ACC112 (cell line): ENCODE data around the gene PHLPP1.

Source experiments
- H2AFZ ChIP-seq: fragments of 200-600 bp; sonication (generic); one replicate; pipeline ENCODE4 v1.6.0; 2017; ENCODE audit warnings: antibody characterized with exemption, low read length; ENCODE audit not compliant: unreplicated experiment
- H3K27ac ChIP-seq: fragments of 200-600 bp; sonication (generic); 2 replicates; pipeline ENCODE4 v1.5.1; 2014; ENCODE audit warnings: low read depth, mild to moderate bottlenecking, antibody characterized with exemption, low read length, moderate library complexity
- H3K27me3 ChIP-seq: fragments of 200-600 bp; sonication (generic); 2 replicates; pipeline ENCODE4 v1.6.1; 2014; ENCODE audit warnings: mild to moderate bottlenecking, antibody characterized with exemption, low read length, moderate library complexity, mixed read lengths; ENCODE audit not compliant: insufficient read depth
- H3K36me3 ChIP-seq: fragments of 200-600 bp; sonication (generic); 2 replicates; pipeline ENCODE4 v1.6.1; 2016; ENCODE audit warnings: mild to moderate bottlenecking, antibody characterized with exemption, low read length, moderate library complexity, mixed read lengths; ENCODE audit not compliant: insufficient read depth
- H3K4me1 ChIP-seq: fragments of 200-600 bp; sonication (generic); one replicate; pipeline ENCODE4 v1.6.1; 2016; ENCODE audit warnings: low read length, mixed read lengths; ENCODE audit not compliant: insufficient read depth, unreplicated experiment, control insufficient read depth
- H3K4me3 ChIP-seq: fragments of 200-600 bp; sonication (generic); 2 replicates; pipeline ENCODE4 v1.5.1; 2014; ENCODE audit warnings: mild to moderate bottlenecking, low read depth, low read length
- H3K79me2 ChIP-seq: fragments of 200-600 bp; sonication (generic); one replicate; pipeline ENCODE4 v1.6.0; 2016; ENCODE audit warnings: low read length; ENCODE audit not compliant: control insufficient read depth, unreplicated experiment, insufficient read depth

The PHLPP1 gene

GRCh38 chr18:62832282-62832681, 116.9 kb downstream of the PHLPP1 start:
- no peaks in the 10 kb centered on the region for H3K79me2 ChIP-seq
- no peaks in the 10 kb centered on the region for H3K36me3 ChIP-seq
- no peak overlapping the region for H3K27ac ChIP-seq
- no peaks in the 10 kb centered on the region for H3K4me1 ChIP-seq
- H2AFZ ChIP-seq = no peak overlapping the region
- no peak overlapping the region for H3K4me3 ChIP-seq
- no peaks in the 10 kb centered on the region for H3K27me3 ChIP-seq

GRCh38 chr18:62833494-62833893, 118.2 kb downstream of the PHLPP1 start:
- no peak overlapping the region for H3K4me3 ChIP-seq
- no peaks in the 10 kb centered on the region for H3K4me1 ChIP-seq
- no peaks in the 10 kb centered on the region for H3K36me3 ChIP-seq
- no peaks in the 10 kb centered on the region for H3K27me3 ChIP-seq
- no peak overlapping the region for H2AFZ ChIP-seq
- no peak overlapping the region for H3K27ac ChIP-seq
- no peaks in the 10 kb centered on the region for H3K79me2 ChIP-seq

GRCh38 chr18:62834715-62835114, 119.4 kb downstream of the PHLPP1 start:
- no peaks in the 10 kb centered on the region for H3K36me3 ChIP-seq
- no peak overlapping the region for H2AFZ ChIP-seq
- no peak overlapping the region for H3K27ac ChIP-seq
- H3K79me2 ChIP-seq = no peaks in the 10 kb centered on the region
- no peak overlapping the region for H3K4me3 ChIP-seq
- H3K27me3 ChIP-seq = no peaks in the 10 kb centered on the region
- peaks cover under 1% of the 10 kb centered on the region for H3K4me1 ChIP-seq

GRCh38 chr18:62837011-62837410, 121.7 kb downstream of the PHLPP1 start:
- H3K79me2 ChIP-seq = no peaks in the 10 kb centered on the region
- H3K4me1 ChIP-seq = peaks cover 10% of the 10 kb centered on the region
- no peak overlapping the region for H3K4me3 ChIP-seq
- no peaks in the 10 kb centered on the region for H3K36me3 ChIP-seq
- H3K27me3 ChIP-seq = no peaks in the 10 kb centered on the region
- no peak overlapping the region for H2AFZ ChIP-seq
- H3K27ac ChIP-seq = no peak overlapping the region

- no peak overlapping the region for H3K4me3 ChIP-seq
- H3K27ac ChIP-seq = no peak overlapping the region
- H3K36me3 ChIP-seq = no peaks in the 10 kb centered on the region
- H3K27me3 ChIP-seq = no peaks in the 10 kb centered on the region
- no peaks in the 10 kb centered on the region for H3K79me2 ChIP-seq
- peaks cover 10% of the 10 kb centered on the region for H3K4me1 ChIP-seq
- H2AFZ ChIP-seq = no peak overlapping the region
Observed at GRCh38 chr18:62838475-62839098, 123.2 kb downstream of the PHLPP1 start.

- peak overlapping the region; percentile 9; the same call in 1 of the 2 replicates for H3K27ac ChIP-seq
- H3K4me3 ChIP-seq = no peak overlapping the region
Observed at GRCh38 chr18:62839874-62840713, 124.8 kb downstream of the PHLPP1 start.

GRCh38 chr18:62841405-62841804, 126.1 kb downstream of the PHLPP1 start:
- H3K36me3 ChIP-seq = no peaks in the 10 kb centered on the region

More at GRCh38 chr18:62839874-62840713, 124.8 kb downstream of the PHLPP1 start:
- H3K4me1 ChIP-seq = peaks cover 10% of the 10 kb centered on the region
- no peaks in the 10 kb centered on the region for H3K36me3 ChIP-seq
- H3K79me2 ChIP-seq = no peaks in the 10 kb centered on the region
- no peaks in the 10 kb centered on the region for H3K27me3 ChIP-seq
- no peak overlapping the region for H2AFZ ChIP-seq

GRCh38 chr18:62842898-62843297, 127.6 kb downstream of the PHLPP1 start:
- H3K4me1 ChIP-seq = peaks cover 10% of the 10 kb centered on the region
- no peaks in the 10 kb centered on the region for H3K27me3 ChIP-seq
- H3K36me3 ChIP-seq = no peaks in the 10 kb centered on the region
- H3K4me3 ChIP-seq = no peak overlapping the region
- H3K79me2 ChIP-seq = no peaks in the 10 kb centered on the region
- no peak overlapping the region for H3K27ac ChIP-seq
- H2AFZ ChIP-seq = no peak overlapping the region

More at GRCh38 chr18:62841405-62841804, 126.1 kb downstream of the PHLPP1 start:
- Histone ChIP-seq H2AFZ (no peak overlapping the region), H3K27me3 (no peaks in the 10 kb centered on the region), H3K4me1 (peaks cover 10% of the 10 kb centered on the region), H3K27ac (no peak overlapping the region), H3K79me2 (no peaks in the 10 kb centered on the region), H3K4me3 (no peak overlapping the region)

- peaks cover 6% of the 10 kb centered on the region for H3K4me1 ChIP-seq
- no peaks in the 10 kb centered on the region for H3K27me3 ChIP-seq
- H3K79me2 ChIP-seq = no peaks in the 10 kb centered on the region
- no peak overlapping the region for H3K27ac ChIP-seq
- H2AFZ ChIP-seq = no peak overlapping the region
- no peaks in the 10 kb centered on the region for H3K36me3 ChIP-seq
- no peak overlapping the region for H3K4me3 ChIP-seq
Observed at GRCh38 chr18:62844850-62845643, 129.7 kb downstream of the PHLPP1 start.

GRCh38 chr18:62846313-62846712, 131.0 kb downstream of the PHLPP1 start:
- no peaks in the 10 kb centered on the region for H3K27me3 ChIP-seq
- H3K27ac ChIP-seq = no peak overlapping the region
- no peaks in the 10 kb centered on the region for H3K79me2 ChIP-seq
- no peak overlapping the region for H3K4me3 ChIP-seq
- H3K36me3 ChIP-seq = no peaks in the 10 kb centered on the region
- no peak overlapping the region for H2AFZ ChIP-seq
- H3K4me1 ChIP-seq = no peaks in the 10 kb centered on the region
